K562 (cell line): ENCODE measurements around the gene ZDHHC11B. TPM values are rescaled to one million over a fixed set of nuclear protein-coding genes. Genes with fewer than 3 reads are reported as not detected.

Experiments
- ATAC-seq: fragments of 200-7000 bp; cut with Tn5 transposase; 3 replicates; pipeline ENCODE4 v1.9.1; 2020; ENCODE audit warnings: moderate library complexity
- BruUV-seq: library from RNA; stranded (reverse); fragments of 400-500 nt; replicated peaks from 2 replicates; lab custom pipeline; 2021; lab: Mats Ljungman, UMichigan
- CTCF ChIA-PET: fragments of 300-600 bp; formaldehyde crosslinking; extraction: SDS; loops from one replicate; lab custom pipeline; 2021; ENCODE audit warnings: low intra/inter-chr PET ratio; lab: Yijun Ruan, JAX
- POLR2A ChIA-PET: fragments of 300-600, 350-650 bp; sonication (Branson Sonifier 250); formaldehyde crosslinking; extraction: SDS; loops from one replicate; lab custom pipeline; 2021; ENCODE audit warnings: antibody characterized with exemption, inconsistent platforms; lab: Yijun Ruan, JAX
- DNase-seq, 4 experiments: peaks; one replicate each; pipeline versions ENCODE4 v3.0.0 to v3.0.0-alpha.2; 2011 to 2018; ENCODE audit warnings: low spot score in 3 of 4, mixed read lengths in 3 of 4; ENCODE audit errors: extremely low read depth in 1 of 4
- FAIRE-seq: peaks from 2 replicates; lab custom pipeline; 2011; peaks lifted over from hg19 to GRCh38; lab: Jason Lieb, UNC
- H2AFZ ChIP-seq: 2 replicates; pipeline ENCODE4 v1.6.0; 2011; ENCODE audit warnings: low read depth, low read length, control low read depth, inconsistent platforms
- H3K27ac ChIP-seq: fragments of 200-600 bp; 3 replicates; pipeline ENCODE4 v1.8.0; 2011; ENCODE audit warnings: low read depth, mild to moderate bottlenecking, control low read depth, inconsistent platforms, low read length, moderate library complexity, mixed read lengths; ENCODE audit errors: extremely low read depth
- H3K27me3 ChIP-seq, 2 experiments: fragments of 300-600 bp in 1 of 2; 2 replicates in 1 of 2; 3 replicates in 1 of 2; pipeline versions ENCODE4 v1.6.0 to v1.8.0; 2011; ENCODE audit warnings: inconsistent platforms in 2 of 2, low read length in 2 of 2, mild to moderate bottlenecking in 1 of 2, mixed read lengths in 1 of 2, moderate library complexity in 1 of 2; ENCODE audit not compliant: control insufficient read depth in 2 of 2, insufficient read depth in 2 of 2
- H3K36me3 ChIP-seq: fragments of 300-600 bp; 3 replicates; pipeline ENCODE4 v1.8.0; 2011; ENCODE audit warnings: mild to moderate bottlenecking, low read length, inconsistent platforms; ENCODE audit not compliant: control insufficient read depth, insufficient read depth
- H3K4me1 ChIP-seq, 2 experiments: fragments of 200-600 bp in 1 of 2; replicated peaks in 1 of 2; 2 replicates in 1 of 2; 3 replicates in 1 of 2; pipeline versions ENCODE4 v1.5.1 to v1.8.0; 2011; ENCODE audit warnings: inconsistent platforms in 2 of 2, low read length in 2 of 2, mild to moderate bottlenecking in 1 of 2, mixed read lengths in 1 of 2, moderate library complexity in 1 of 2; ENCODE audit not compliant: control insufficient read depth in 2 of 2, insufficient read depth in 2 of 2
- H3K4me2 ChIP-seq: 2 replicates; pipeline ENCODE4 v1.6.1; 2011; ENCODE audit warnings: low read length, control low read depth, inconsistent platforms, mixed read lengths; ENCODE audit not compliant: insufficient read depth
- H3K4me3 ChIP-seq: fragments of 200-600 bp; sonication (generic), shearing (Covaris generic); 2 replicates; pipeline ENCODE4 v1.5.1; 2016; ENCODE audit warnings: control low read depth, inconsistent platforms
- H3K79me2 ChIP-seq: fragments of 200-600 bp; 3 replicates; pipeline ENCODE4 v1.8.0; 2011; ENCODE audit warnings: low read length, inconsistent platforms; ENCODE audit not compliant: control insufficient read depth, insufficient read depth
- H3K9ac ChIP-seq, 2 experiments: 2 replicates each; pipeline versions ENCODE4 v1.6.0 to v1.6.1; 2011; ENCODE audit warnings: low read depth in 2 of 2, low read length in 2 of 2, control low read depth in 1 of 2, inconsistent platforms in 1 of 2, mild to moderate bottlenecking in 1 of 2, mixed read lengths in 1 of 2; ENCODE audit not compliant: insufficient read depth in 1 of 2
- H3K9me1 ChIP-seq: one replicate; pipeline ENCODE4 v1.6.0; 2011; ENCODE audit warnings: inconsistent platforms, mild to moderate bottlenecking, low read length, moderate library complexity; ENCODE audit not compliant: control insufficient read depth, insufficient read depth
- H3K9me3 ChIP-seq: replicated peaks from 2 replicates; pipeline ENCODE4 v1.5.1; 2011; ENCODE audit warnings: low read depth, low read length, inconsistent platforms; ENCODE audit not compliant: control insufficient read depth, insufficient read depth
- H4K20me1 ChIP-seq: replicated peaks from 2 replicates; pipeline ENCODE4 v1.6.1; 2011; ENCODE audit warnings: low read length, inconsistent platforms, mixed read lengths; ENCODE audit not compliant: control insufficient read depth, insufficient read depth
- CAMTA2 ChIP-seq: fragments of 250-450 bp; sonication (Bioruptor Pico); conservative IDR thresholded peaks from 2 replicates; pipeline ENCODE4 v1.5.1; 2022
- DNMT1 ChIP-seq: fragments of 450-650 bp; IDR thresholded peaks from 2 replicates; pipeline ENCODE4 v1.6.1; 2016; ENCODE audit warnings: antibody characterized with exemption, mild to moderate bottlenecking
- ETV1 ChIP-seq: fragments of 450-650 bp; conservative IDR thresholded peaks from 2 replicates; pipeline ENCODE4 v1.6.1; 2016; ENCODE audit warnings: missing genetic modification characterization, control low read depth, low read depth, missing compliant biosample characterization
- KHSRP ChIP-seq: fragments of 450-650 bp; IDR thresholded peaks from 2 replicates; pipeline ENCODE4 v1.6.1; 2017
- MAZ ChIP-seq, 2 experiments: fragments of 450-650 bp in 1 of 2; sonication (generic) in 1 of 2; formaldehyde crosslinking; IDR thresholded peaks in 1 of 2; conservative IDR thresholded peaks in 1 of 2; 2 replicates each; pipeline versions ENCODE4 v1.4.0 to v1.5.0; 2020; ENCODE audit warnings: mild to moderate bottlenecking in 1 of 2, missing genetic modification reagents in 1 of 2
- WGBS: fragments of 100-300 bp; shearing (Covaris generic); methylation state at CpG from one replicate; pipeline ENCODE4 v1.1.6; 2016; ENCODE audit warnings: low coverage, mixed read lengths; ENCODE audit not compliant: insufficient coverage; ENCODE audit errors: missing lambda C conversion rate; 5-methylcytosine and 5-hydroxymethylcytosine counted together
- in situ Hi-C: fragments of 300-500 bp; cut with MboI; formaldehyde crosslinking; loops from 4 replicates; pipeline ENCODE4 v1.15.0; 2018; ENCODE audit warnings: inconsistent platforms, mixed read lengths
- intact Hi-C: fragments of 100-400 bp; cut with micrococcal nuclease; formaldehyde crosslinking; loops from 2 replicates; pipeline ENCODE4 v1.14.2; 2022
- polyA plus RNA-seq, 8 experiments: library from polyadenylated mRNA; depleted of rRNA in 4 of 8; stranded (reverse) in 5 of 8; unstranded in 3 of 8; fragments of >200 nt; fragmentation: Nextera tagmentation in 2 of 8; fragmentation: Illumina TruSeq in 1 of 8; extraction: Ambion mirVana in 2 of 8; extraction: Trizol in 1 of 8; gene quantifications; 2 replicates each; pipeline versions ENCODE4 v1.2.1 to v1.2.3, GENCODE V29; 2011 to 2014; ENCODE audit warnings: inconsistent platforms in 1 of 8, missing spikeins in 1 of 8
- total RNA-seq, 7 experiments: library from RNA; depleted of rRNA in 6 of 7; stranded (reverse); fragments of >200 nt in 6 of 7; fragmentation: Illumina TruSeq in 2 of 7; extraction: Trizol in 2 of 7; gene quantifications; 2 replicates each; pipeline versions ENCODE4 v1.2.1 to v1.2.3, GENCODE V29; 2011 to 2021; ENCODE audit warnings: low replicate concordance in 1 of 7
- TF ChIP-seq, protein P1 (sequence below): fragments of 250-450 bp; sonication (Bioruptor Pico); IDR thresholded peaks from 2 replicates; pipeline ENCODE4 v1.9.0; 2021; ENCODE audit warnings: mild to moderate bottlenecking
- TF ChIP-seq, protein P2 (sequence below): fragments of 450-650 bp; IDR thresholded peaks from 2 replicates; pipeline ENCODE4 v1.6.1; 2016; ENCODE audit warnings: mild to moderate bottlenecking, moderate library complexity
- TF ChIP-seq, protein P3 (sequence below): fragments of 250-450 bp; sonication (Bioruptor Pico); IDR thresholded peaks from 2 replicates; pipeline ENCODE4 v1.4.0; 2020; ENCODE audit warnings: mild to moderate bottlenecking, moderate library complexity

ZDHHC11B gene
- total and polyA plus RNA-seq, 9 of the 15 experiments (the other 6 are each of a cell fraction or from before 2014, with no cell fraction given): 0.03 to 0.23 (median 0.15) TPM; not detected in 3

DNA sequence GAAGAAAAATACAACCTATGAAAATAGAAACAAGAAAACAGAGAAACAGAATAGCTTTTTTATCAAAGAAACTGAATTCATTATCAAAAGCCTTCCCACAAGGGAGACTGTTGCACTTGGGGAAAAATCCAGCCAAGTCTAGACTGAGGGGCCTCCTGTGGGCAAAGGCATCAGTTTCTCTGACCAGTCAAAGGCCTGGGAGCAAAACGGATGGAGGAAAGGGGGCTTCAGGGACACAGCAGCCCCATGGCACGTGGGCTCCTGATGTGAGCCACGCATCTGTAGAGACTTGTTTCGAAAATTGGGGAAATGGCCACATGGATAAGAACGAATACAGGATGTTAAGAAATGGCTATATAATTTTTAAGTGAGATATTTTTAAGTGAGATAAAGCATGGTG, 21.1 kb downstream of the ZDHHC11B start:
- 1% methylated on average over 5 of the region's 5 CpGs for WGBS
- ATAC-seq (no peak), FAIRE-seq (no peak), DNase-seq (no peak)
- ChIA-PET CTCF (no interaction called here), POLR2A (no interaction called here)
- in situ Hi-C loops (no loop called here), intact Hi-C loops (no loop called here)
- no peak overlapping the region for H3K4me2 ChIP-seq
- H2AFZ ChIP-seq: no peak overlapping the region
- H4K20me1 ChIP-seq: peaks cover 13% of the 10 kb centered on the region
- H3K79me2 ChIP-seq: no peaks in the 10 kb centered on the region
- no peaks in the 10 kb centered on the region for H3K36me3 ChIP-seq
- no peak overlapping the region for H3K9ac ChIP-seq
- H3K4me3 ChIP-seq: no peak overlapping the region
- H3K27ac ChIP-seq: no peak overlapping the region
- no peaks in the 10 kb centered on the region for H3K9me3 ChIP-seq
- peaks cover 24 to 68% of the 10 kb centered on the region in 2 experiments; a peak in 4 of 5 replicates for H3K27me3 ChIP-seq
- no peaks in the 10 kb centered on the region for H3K9me1 ChIP-seq
- peaks cover 0 to 30% of the 10 kb centered on the region in 2 experiments; a peak in 2 of 5 replicates for H3K4me1 ChIP-seq
- BruUV-seq: no TSS peak
- no peak for TF ChIP-seq MAZ (CRISPR knock-in tag; conservative IDR thresholded peaks at IDR 0.05 in 1 of 2, IDR thresholded peaks at IDR 0.05 in 1 of 2)
- TF ChIP-seq, protein P1, sequence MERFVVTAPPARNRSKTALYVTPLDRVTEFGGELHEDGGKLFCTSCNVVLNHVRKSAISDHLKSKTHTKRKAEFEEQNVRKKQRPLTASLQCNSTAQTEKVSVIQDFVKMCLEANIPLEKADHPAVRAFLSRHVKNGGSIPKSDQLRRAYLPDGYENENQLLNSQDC: no peak
- TF ChIP-seq, protein P2, sequence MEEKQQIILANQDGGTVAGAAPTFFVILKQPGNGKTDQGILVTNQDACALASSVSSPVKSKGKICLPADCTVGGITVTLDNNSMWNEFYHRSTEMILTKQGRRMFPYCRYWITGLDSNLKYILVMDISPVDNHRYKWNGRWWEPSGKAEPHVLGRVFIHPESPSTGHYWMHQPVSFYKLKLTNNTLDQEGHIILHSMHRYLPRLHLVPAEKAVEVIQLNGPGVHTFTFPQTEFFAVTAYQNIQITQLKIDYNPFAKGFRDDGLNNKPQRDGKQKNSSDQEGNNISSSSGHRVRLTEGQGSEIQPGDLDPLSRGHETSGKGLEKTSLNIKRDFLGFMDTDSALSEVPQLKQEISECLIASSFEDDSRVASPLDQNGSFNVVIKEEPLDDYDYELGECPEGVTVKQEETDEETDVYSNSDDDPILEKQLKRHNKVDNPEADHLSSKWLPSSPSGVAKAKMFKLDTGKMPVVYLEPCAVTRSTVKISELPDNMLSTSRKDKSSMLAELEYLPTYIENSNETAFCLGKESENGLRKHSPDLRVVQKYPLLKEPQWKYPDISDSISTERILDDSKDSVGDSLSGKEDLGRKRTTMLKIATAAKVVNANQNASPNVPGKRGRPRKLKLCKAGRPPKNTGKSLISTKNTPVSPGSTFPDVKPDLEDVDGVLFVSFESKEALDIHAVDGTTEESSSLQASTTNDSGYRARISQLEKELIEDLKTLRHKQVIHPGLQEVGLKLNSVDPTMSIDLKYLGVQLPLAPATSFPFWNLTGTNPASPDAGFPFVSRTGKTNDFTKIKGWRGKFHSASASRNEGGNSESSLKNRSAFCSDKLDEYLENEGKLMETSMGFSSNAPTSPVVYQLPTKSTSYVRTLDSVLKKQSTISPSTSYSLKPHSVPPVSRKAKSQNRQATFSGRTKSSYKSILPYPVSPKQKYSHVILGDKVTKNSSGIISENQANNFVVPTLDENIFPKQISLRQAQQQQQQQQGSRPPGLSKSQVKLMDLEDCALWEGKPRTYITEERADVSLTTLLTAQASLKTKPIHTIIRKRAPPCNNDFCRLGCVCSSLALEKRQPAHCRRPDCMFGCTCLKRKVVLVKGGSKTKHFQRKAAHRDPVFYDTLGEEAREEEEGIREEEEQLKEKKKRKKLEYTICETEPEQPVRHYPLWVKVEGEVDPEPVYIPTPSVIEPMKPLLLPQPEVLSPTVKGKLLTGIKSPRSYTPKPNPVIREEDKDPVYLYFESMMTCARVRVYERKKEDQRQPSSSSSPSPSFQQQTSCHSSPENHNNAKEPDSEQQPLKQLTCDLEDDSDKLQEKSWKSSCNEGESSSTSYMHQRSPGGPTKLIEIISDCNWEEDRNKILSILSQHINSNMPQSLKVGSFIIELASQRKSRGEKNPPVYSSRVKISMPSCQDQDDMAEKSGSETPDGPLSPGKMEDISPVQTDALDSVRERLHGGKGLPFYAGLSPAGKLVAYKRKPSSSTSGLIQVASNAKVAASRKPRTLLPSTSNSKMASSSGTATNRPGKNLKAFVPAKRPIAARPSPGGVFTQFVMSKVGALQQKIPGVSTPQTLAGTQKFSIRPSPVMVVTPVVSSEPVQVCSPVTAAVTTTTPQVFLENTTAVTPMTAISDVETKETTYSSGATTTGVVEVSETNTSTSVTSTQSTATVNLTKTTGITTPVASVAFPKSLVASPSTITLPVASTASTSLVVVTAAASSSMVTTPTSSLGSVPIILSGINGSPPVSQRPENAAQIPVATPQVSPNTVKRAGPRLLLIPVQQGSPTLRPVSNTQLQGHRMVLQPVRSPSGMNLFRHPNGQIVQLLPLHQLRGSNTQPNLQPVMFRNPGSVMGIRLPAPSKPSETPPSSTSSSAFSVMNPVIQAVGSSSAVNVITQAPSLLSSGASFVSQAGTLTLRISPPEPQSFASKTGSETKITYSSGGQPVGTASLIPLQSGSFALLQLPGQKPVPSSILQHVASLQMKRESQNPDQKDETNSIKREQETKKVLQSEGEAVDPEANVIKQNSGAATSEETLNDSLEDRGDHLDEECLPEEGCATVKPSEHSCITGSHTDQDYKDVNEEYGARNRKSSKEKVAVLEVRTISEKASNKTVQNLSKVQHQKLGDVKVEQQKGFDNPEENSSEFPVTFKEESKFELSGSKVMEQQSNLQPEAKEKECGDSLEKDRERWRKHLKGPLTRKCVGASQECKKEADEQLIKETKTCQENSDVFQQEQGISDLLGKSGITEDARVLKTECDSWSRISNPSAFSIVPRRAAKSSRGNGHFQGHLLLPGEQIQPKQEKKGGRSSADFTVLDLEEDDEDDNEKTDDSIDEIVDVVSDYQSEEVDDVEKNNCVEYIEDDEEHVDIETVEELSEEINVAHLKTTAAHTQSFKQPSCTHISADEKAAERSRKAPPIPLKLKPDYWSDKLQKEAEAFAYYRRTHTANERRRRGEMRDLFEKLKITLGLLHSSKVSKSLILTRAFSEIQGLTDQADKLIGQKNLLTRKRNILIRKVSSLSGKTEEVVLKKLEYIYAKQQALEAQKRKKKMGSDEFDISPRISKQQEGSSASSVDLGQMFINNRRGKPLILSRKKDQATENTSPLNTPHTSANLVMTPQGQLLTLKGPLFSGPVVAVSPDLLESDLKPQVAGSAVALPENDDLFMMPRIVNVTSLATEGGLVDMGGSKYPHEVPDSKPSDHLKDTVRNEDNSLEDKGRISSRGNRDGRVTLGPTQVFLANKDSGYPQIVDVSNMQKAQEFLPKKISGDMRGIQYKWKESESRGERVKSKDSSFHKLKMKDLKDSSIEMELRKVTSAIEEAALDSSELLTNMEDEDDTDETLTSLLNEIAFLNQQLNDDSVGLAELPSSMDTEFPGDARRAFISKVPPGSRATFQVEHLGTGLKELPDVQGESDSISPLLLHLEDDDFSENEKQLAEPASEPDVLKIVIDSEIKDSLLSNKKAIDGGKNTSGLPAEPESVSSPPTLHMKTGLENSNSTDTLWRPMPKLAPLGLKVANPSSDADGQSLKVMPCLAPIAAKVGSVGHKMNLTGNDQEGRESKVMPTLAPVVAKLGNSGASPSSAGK: no peak
- TF ChIP-seq, protein P3, sequence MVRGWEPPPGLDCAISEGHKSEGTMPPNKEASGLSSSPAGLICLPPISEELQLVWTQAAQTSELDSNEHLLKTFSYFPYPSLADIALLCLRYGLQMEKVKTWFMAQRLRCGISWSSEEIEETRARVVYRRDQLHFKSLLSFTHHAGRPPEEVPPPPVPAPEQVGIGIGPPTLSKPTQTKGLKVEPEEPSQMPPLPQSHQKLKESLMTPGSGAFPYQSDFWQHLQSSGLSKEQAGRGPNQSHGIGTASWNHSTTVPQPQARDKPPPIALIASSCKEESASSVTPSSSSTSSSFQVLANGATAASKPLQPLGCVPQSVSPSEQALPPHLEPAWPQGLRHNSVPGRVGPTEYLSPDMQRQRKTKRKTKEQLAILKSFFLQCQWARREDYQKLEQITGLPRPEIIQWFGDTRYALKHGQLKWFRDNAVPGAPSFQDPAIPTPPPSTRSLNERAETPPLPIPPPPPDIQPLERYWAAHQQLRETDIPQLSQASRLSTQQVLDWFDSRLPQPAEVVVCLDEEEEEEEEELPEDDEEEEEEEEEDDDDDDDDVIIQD (CRISPR knock-in tag): no peak
- no peak for TF ChIP-seq ETV1 (tag)
- TF ChIP-seq DNMT1: no peak
- no peak for TF ChIP-seq CAMTA2 (CRISPR knock-in tag)
- TF ChIP-seq KHSRP: no peak
